OCI-LY7 (cell line): ENCODE measurements around the gene CD2BP2. TPM values are rescaled to one million over a fixed set of nuclear protein-coding genes. Genes with fewer than 3 reads are reported as not detected.
A peak's percentile ranks its signal among the peaks of the same experiment; 100 is the strongest.
"Not testable (repeated sequence)": the region's sequence is repeated elsewhere in the genome, so short reads cannot be mapped to it uniquely, and the experiment has no call there.

Experiments used
- BruUV-seq: library from RNA; stranded (reverse); fragments of 400-500 nt; replicated peaks from 2 replicates; lab custom pipeline; 2021; lab: Mats Ljungman, UMichigan
- CTCF ChIA-PET: fragments of 300-600 bp; sonication (Branson Sonifier 250); formaldehyde crosslinking; loops from one replicate; lab custom pipeline; 2022; ENCODE audit warnings: antibody characterized with exemption; ENCODE audit not compliant: unreplicated experiment; lab: Charles Lee
- POLR2A ChIA-PET: fragments of 300-600 bp; sonication (Branson Sonifier 250); formaldehyde crosslinking; loops from one replicate; lab custom pipeline; 2022; ENCODE audit warnings: antibody characterized with exemption; lab: Charles Lee
- DNase-seq: peaks from one replicate; pipeline ENCODE4 v3.0.0-alpha.2; 2015; ENCODE audit warnings: low spot score
- H2AFZ ChIP-seq: fragments of 200-600 bp; sonication (generic), shearing (Covaris generic); 2 replicates; pipeline ENCODE4 v1.6.1; 2014; ENCODE audit warnings: mild to moderate bottlenecking, antibody characterized with exemption, low read length, moderate library complexity
- H3K27ac ChIP-seq: fragments of 200-600 bp; sonication (generic); 2 replicates; pipeline ENCODE4 v1.5.1; 2014; ENCODE audit warnings: mixed run types, low read depth, mild to moderate bottlenecking, moderate library complexity, low read length, inconsistent platforms; ENCODE audit not compliant: poor library complexity, severe bottlenecking
- H3K36me3 ChIP-seq: fragments of 200-600 bp; sonication (generic); 2 replicates; pipeline ENCODE4 v1.6.1; 2014; ENCODE audit warnings: mild to moderate bottlenecking, antibody characterized with exemption, low read length, moderate library complexity, mixed read lengths; ENCODE audit not compliant: insufficient read depth
- H3K4me1 ChIP-seq: fragments of 200-600 bp; sonication (generic); 2 replicates; pipeline ENCODE4 v1.5.1; 2014; ENCODE audit warnings: mild to moderate bottlenecking, low read length; ENCODE audit not compliant: insufficient read depth, poor library complexity, severe bottlenecking
- H3K4me2 ChIP-seq: fragments of 200-600 bp; sonication (generic); 2 replicates; pipeline ENCODE4 v1.6.1; 2014; ENCODE audit warnings: mild to moderate bottlenecking, low read length
- H3K4me3 ChIP-seq: fragments of 200-600 bp; sonication (generic); 2 replicates; pipeline ENCODE4 v1.5.1; 2014; ENCODE audit warnings: mild to moderate bottlenecking, low read depth, low read length; ENCODE audit not compliant: poor library complexity, severe bottlenecking
- H3K79me2 ChIP-seq: fragments of 200-600 bp; sonication (generic); 2 replicates; pipeline ENCODE4 v1.6.1; 2016; ENCODE audit warnings: low read depth, mild to moderate bottlenecking, low read length, moderate library complexity, mixed read lengths; ENCODE audit not compliant: insufficient read depth
- H3K9me2 ChIP-seq: fragments of 200-600 bp; sonication (generic); 2 replicates; pipeline ENCODE4 v1.6.1; 2016; ENCODE audit warnings: mild to moderate bottlenecking, low read length, mixed read lengths; ENCODE audit not compliant: insufficient read depth
- H3K9me3 ChIP-seq: fragments of 200-600 bp; sonication (generic); 2 replicates; pipeline ENCODE4 v1.6.1; 2014; ENCODE audit warnings: mild to moderate bottlenecking, mixed run types, low read length, mixed read lengths
- H4K20me1 ChIP-seq: fragments of 200-600 bp; sonication (generic); 2 replicates; pipeline ENCODE4 v1.6.1; 2014; ENCODE audit warnings: mild to moderate bottlenecking, antibody characterized with exemption, low read length, moderate library complexity, mixed read lengths; ENCODE audit not compliant: insufficient read depth
- intact Hi-C: fragments of 100-400 bp; cut with micrococcal nuclease; formaldehyde crosslinking; loops from one replicate; pipeline ENCODE4 v1.10.0; 2022; ENCODE audit not compliant: unreplicated experiment
- total RNA-seq, 2 experiments: library from RNA; depleted of rRNA in 1 of 2; stranded (reverse); fragments of >200 nt in 1 of 2; shearing (Covaris generic) in 1 of 2; gene quantifications; 2 replicates each; pipeline ENCODE4 v1.2.3, GENCODE V29; 2014 to 2022

The CD2BP2 gene
- total RNA-seq, 2 experiments from 2014 or later, result 69.2 to 111 TPM

GRCh38 chr16:30334473-30334989 is 20.6 kb downstream of the CD2BP2 start:
- peak; percentile 86 for DNase-seq
- BruUV-seq, CTCF ChIA-PET, H3K9me2 ChIP-seq, H4K20me1 ChIP-seq, H3K9me3 ChIP-seq, H2AFZ ChIP-seq: not testable (repeated sequence)
- Histone ChIP-seq H3K27ac (peak overlapping the region; percentile 78), H3K4me3 (peak overlapping the region; percentile 76), H3K4me2 (peak overlapping the region; percentile 69), H3K79me2 (peaks cover 57% of the 10 kb centered on the region), H3K4me1 (peaks cover 21% of the 10 kb centered on the region), H3K36me3 (peaks cover 40% of the 10 kb centered on the region)
- intact Hi-C loops, result loop anchor here (2.0 kb wide), 1 partner anchor 36 kb away; the partner anchor contains the start of gene TBC1D10B
- POLR2A ChIA-PET, result interaction anchor here (1.2 kb wide), 1 partner anchor 20 kb away, joined by 3 read pairs; the partner anchor contains the start of gene CD2BP2

- CTCF ChIA-PET, H3K36me3 ChIP-seq: not testable (repeated sequence)
These were observed 30.9 kb downstream of the CD2BP2 start for GRCh38 chr16:30324220-30324619.

GRCh38 chr16:30318647-30319046 is 36.5 kb downstream of the CD2BP2 start:
- Histone ChIP-seq H3K79me2 (peaks cover 55% of the 10 kb centered on the region), H3K4me1 (peaks cover 20% of the 10 kb centered on the region)
- intact Hi-C loops, BruUV-seq, H3K27ac ChIP-seq, CTCF ChIA-PET, H3K9me2 ChIP-seq, POLR2A ChIA-PET, H3K4me3 ChIP-seq, H3K36me3 ChIP-seq, H4K20me1 ChIP-seq, H3K4me2 ChIP-seq, DNase-seq, H3K9me3 ChIP-seq, H2AFZ ChIP-seq: not testable (repeated sequence)

More at GRCh38 chr16:30324220-30324619, 30.9 kb downstream of the CD2BP2 start:
- H2AFZ ChIP-seq, POLR2A ChIA-PET, DNase-seq, H3K9me3 ChIP-seq, H3K9me2 ChIP-seq, BruUV-seq, intact Hi-C loops, H4K20me1 ChIP-seq, H3K4me3 ChIP-seq: not testable (repeated sequence)
- Histone ChIP-seq H3K27ac (peak overlapping the region; percentile 75), H3K79me2 (peaks cover 78% of the 10 kb centered on the region), H3K4me2 (peak overlapping the region; percentile 14; the same call in 1 of the 2 replicates), H3K4me1 (peaks cover 40% of the 10 kb centered on the region)

GRCh38 chr16:30310937-30311336 is 44.2 kb downstream of the CD2BP2 start:
- peaks cover 28% of the 10 kb centered on the region for H3K79me2 ChIP-seq
- H3K36me3 ChIP-seq, BruUV-seq, H3K9me3 ChIP-seq, H4K20me1 ChIP-seq, H3K27ac ChIP-seq, intact Hi-C loops, H2AFZ ChIP-seq, H3K4me3 ChIP-seq, CTCF ChIA-PET, DNase-seq, POLR2A ChIA-PET, H3K9me2 ChIP-seq: not testable (repeated sequence)
- H3K4me1 ChIP-seq, result peaks cover 21% of the 10 kb centered on the region
- H3K4me2 ChIP-seq, result 0 out of 2 replicates have a peak overlapping the region, but pooled peaks have one; percentile 5

GRCh38 chr16:30309255-30309654 is 45.9 kb downstream of the CD2BP2 start:
- intact Hi-C loops, result not testable (repeated sequence)

More at GRCh38 chr16:30309255-30309654, 45.9 kb downstream of the CD2BP2 start:
- DNase-seq, H3K36me3 ChIP-seq, H3K4me3 ChIP-seq, BruUV-seq, H3K9me3 ChIP-seq, POLR2A ChIA-PET, H2AFZ ChIP-seq, H3K9me2 ChIP-seq, H4K20me1 ChIP-seq, CTCF ChIA-PET: not testable (repeated sequence)
- peak overlapping the region; percentile 47 for H3K27ac ChIP-seq
- peaks cover 21% of the 10 kb centered on the region for H3K4me1 ChIP-seq
- H3K79me2 ChIP-seq, result peaks cover 20% of the 10 kb centered on the region
- peak overlapping the region; percentile 68; the same call in 1 of the 2 replicates for H3K4me2 ChIP-seq
